Measurements from ENCODE around the gene TUBB1. TPM values are rescaled to one million over a fixed set of nuclear protein-coding genes. Genes with fewer than 3 reads are reported as not detected.

TUBB1 gene
- total and polyA plus RNA-seq, 2 of the 13 experiments (the other 11 are each of a cell fraction or from before 2014, with no cell fraction given), result 0.11 to 57.6 TPM

GRCh38 chr20:59015812-59016711 is 3.2 kb upstream of the TUBB1 start (continued):
- TF ChIP-seq HMG20A (CRISPR knock-in tag; IDR thresholded peaks at IDR 0.05; ENCODE audit: borderline replicate concordance) (no peak), ZFP37 (CRISPR knock-in tag; IDR thresholded peaks at IDR 0.05; ENCODE audit: borderline replicate concordance) (no peak; the same call in 1 of the 2 replicates), ZNF770 (CRISPR knock-in tag; IDR thresholded peaks at IDR 0.05) (no peak), GATAD1 (CRISPR knock-in tag; IDR thresholded peaks at IDR 0.05) (peak; percentile 36; the same call in 1 of the 2 replicates), ZNF704 (CRISPR knock-in tag; IDR thresholded peaks at IDR 0.05; ENCODE audit: borderline replicate concordance) (no peak), FOXK1 (CRISPR knock-in tag; IDR thresholded peaks at IDR 0.05; ENCODE audit: borderline replicate concordance, low read depth) (peak; percentile 52; the same call in 1 of the 2 replicates), PRMT3 (CRISPR knock-in tag; IDR thresholded peaks at IDR 0.05; ENCODE audit: borderline replicate concordance, low read depth) (peak; percentile 33; the same call in 1 of the 2 replicates), ZNF629 (CRISPR knock-in tag; conservative IDR thresholded peaks at IDR 0.05) (peak; percentile 66), PBX3 (CRISPR knock-in tag; IDR thresholded peaks at IDR 0.05; ENCODE audit: borderline replicate concordance) (no peak), FOXJ3 (CRISPR knock-in tag; IDR thresholded peaks at IDR 0.05; ENCODE audit: borderline replicate concordance) (peak; percentile 81), ZKSCAN5 (CRISPR knock-in tag; IDR thresholded peaks at IDR 0.05) (peak; percentile 10; the same call in 1 of the 2 replicates), ZNF879 (CRISPR knock-in tag; IDR thresholded peaks at IDR 0.05) (no peak), TCF7 (IDR thresholded peaks at IDR 0.05; ENCODE audit: low read depth) (peak; percentile 99), ZNF550 (CRISPR knock-in tag; IDR thresholded peaks at IDR 0.05; ENCODE audit: borderline replicate concordance) (no peak), EEA1 (CRISPR knock-in tag; IDR thresholded peaks at IDR 0.05; ENCODE audit: borderline replicate concordance) (no peak; the same call in 1 of the 2 replicates), E2F1 (CRISPR knock-in tag; IDR thresholded peaks at IDR 0.05) (peak; percentile 86), CEBPG (CRISPR knock-in tag; IDR thresholded peaks at IDR 0.05) (peak; percentile 71), ZNF343 (CRISPR knock-in tag; IDR thresholded peaks at IDR 0.05) (peak; percentile 54; the same call in 1 of the 2 replicates), CREB1 (IDR thresholded peaks at IDR 0.05) (no peak), CREB1 (CRISPR knock-in tag; IDR thresholded peaks at IDR 0.05) (no peak; the same call in 1 of the 2 replicates), SETDB1 (CRISPR knock-in tag; IDR thresholded peaks at IDR 0.05; ENCODE audit: borderline replicate concordance) (no peak), ZFP36L2 (CRISPR knock-in tag; IDR thresholded peaks at IDR 0.05) (no peak), LBX2 (CRISPR knock-in tag; IDR thresholded peaks at IDR 0.05; ENCODE audit: borderline replicate concordance) (peak; percentile 75; the same call in 1 of the 2 replicates), HES4 (CRISPR knock-in tag; IDR thresholded peaks at IDR 0.05; ENCODE audit: borderline replicate concordance) (no peak)
